ENCODE data around the gene COG6.

The COG6 gene

DNA sequence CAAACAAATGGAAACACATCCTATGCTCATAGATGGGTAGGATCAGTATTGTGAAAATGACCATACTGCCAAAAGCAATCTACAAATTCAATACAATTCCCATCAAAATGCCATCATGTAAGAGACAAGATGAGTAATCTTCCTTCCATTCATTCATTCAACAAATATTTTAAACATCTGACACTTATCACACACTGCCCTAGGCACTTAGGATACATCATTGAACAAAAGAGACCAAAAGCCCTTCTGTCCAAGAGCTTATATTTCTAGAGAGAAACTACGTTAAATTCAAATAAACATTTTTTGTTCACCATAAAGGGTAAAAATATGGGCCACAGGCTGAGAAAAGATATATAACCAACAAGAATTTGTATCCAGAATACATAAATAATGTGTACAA is 32.0 kb upstream of the COG6 start:
- no peak for DNase-seq (ENCODE audit: low read depth in 2 of 2)
- TF ChIP-seq, protein P1, sequence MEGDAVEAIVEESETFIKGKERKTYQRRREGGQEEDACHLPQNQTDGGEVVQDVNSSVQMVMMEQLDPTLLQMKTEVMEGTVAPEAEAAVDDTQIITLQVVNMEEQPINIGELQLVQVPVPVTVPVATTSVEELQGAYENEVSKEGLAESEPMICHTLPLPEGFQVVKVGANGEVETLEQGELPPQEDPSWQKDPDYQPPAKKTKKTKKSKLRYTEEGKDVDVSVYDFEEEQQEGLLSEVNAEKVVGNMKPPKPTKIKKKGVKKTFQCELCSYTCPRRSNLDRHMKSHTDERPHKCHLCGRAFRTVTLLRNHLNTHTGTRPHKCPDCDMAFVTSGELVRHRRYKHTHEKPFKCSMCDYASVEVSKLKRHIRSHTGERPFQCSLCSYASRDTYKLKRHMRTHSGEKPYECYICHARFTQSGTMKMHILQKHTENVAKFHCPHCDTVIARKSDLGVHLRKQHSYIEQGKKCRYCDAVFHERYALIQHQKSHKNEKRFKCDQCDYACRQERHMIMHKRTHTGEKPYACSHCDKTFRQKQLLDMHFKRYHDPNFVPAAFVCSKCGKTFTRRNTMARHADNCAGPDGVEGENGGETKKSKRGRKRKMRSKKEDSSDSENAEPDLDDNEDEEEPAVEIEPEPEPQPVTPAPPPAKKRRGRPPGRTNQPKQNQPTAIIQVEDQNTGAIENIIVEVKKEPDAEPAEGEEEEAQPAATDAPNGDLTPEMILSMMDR (IDR thresholded peaks at IDR 0.05; ENCODE audit: low read depth, low read length), result no peak
- H3K4me3 ChIP-seq (replicated peaks in 1 of 2; ENCODE audit: low read depth in 2 of 2, low read length in 2 of 2), result no peak overlapping the region

DNA sequence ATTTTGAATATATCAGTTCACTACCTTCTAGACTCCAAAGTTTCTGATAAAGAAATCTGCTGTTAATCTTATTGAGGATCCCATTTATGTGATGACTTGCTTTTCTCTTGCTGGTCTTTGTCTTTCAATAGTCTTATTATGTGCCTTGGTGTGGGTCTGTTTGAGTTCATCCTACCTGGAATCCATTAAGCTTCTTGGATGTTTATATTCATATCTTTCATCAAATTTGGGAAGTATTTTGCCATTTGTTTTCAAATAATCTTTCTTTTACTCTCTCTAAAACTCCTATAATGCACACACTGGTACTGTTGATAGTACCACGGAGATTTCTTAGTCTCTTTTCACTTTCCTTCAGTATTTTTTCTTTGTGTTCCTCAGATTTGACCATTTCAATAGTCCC is 24.2 kb upstream of the COG6 start:
- no peak for DNase-seq (ENCODE audit: low read depth in 2 of 2)
- TF ChIP-seq, protein P1 (IDR thresholded peaks at IDR 0.05; ENCODE audit: low read depth, low read length), result no peak
- no peak overlapping the region for H3K4me3 ChIP-seq (replicated peaks in 1 of 2; ENCODE audit: low read depth in 2 of 2, low read length in 2 of 2)

DNA sequence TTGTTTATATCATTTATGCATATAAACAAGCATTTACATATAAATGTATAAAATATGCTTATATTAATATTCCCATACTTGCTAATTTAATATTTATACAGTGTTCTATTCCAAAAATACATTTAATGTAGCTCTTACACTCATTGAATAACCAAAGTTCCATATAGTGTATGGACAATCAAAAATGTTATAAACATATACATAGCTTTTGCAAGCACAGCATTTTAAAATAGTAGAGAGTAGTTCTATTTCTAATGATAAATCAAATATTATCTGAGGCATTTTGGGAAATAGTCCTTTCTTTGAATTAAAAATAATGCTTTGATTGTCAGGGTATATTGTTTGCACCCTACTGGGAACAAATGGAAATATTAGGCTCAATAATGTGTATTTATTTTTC is 22.5 kb upstream of the COG6 start:
- no peak overlapping the region for H3K4me3 ChIP-seq (replicated peaks in 1 of 2; ENCODE audit: low read depth in 2 of 2, low read length in 2 of 2)
- no peak for DNase-seq (ENCODE audit: low read depth in 2 of 2)
- TF ChIP-seq, protein P1 (IDR thresholded peaks at IDR 0.05; ENCODE audit: low read depth, low read length), result no peak

DNA sequence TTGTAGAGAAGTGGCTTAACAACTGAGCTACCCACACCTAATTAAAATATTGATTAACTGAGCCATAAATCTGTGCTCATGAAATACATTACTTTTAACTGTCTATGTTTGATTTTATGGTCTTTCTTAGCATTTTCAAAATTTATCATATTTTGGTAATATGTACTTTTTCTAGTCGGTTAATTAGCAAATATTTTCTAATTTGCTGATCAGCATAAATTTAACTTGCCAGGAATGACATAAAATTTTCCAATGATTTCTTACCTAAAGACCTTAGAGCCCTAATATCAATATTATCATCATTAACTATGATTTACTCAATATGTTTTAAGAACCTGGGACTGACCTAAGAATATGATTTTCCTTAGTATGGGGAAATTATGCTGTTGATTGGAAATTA is 19.9 kb upstream of the COG6 start:
- H3K4me3 ChIP-seq (replicated peaks in 1 of 2; ENCODE audit: low read depth in 2 of 2, low read length in 2 of 2), result no peak overlapping the region
- no peak for DNase-seq (ENCODE audit: low read depth in 2 of 2)

DNA sequence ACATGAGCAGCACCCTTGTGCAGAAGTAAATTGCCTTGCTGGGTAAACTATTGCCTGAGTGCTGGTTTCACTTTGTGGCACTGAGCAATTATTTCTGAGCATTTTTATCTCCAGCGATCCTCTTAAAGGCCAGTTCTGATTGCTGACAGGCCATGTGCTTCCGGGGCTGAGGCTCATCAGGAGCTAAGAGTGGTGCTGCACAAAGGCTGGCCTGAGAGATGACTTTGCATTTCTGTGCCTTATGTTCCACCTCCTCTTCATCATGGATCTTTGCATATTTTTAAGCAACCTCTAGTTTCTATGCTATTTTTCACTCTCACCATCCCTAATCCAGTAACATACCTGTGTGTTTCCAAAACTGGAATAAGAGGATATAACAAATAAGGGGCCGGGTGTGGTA is 17.6 kb upstream of the COG6 start:
- TF ChIP-seq, protein P1 (IDR thresholded peaks at IDR 0.05; ENCODE audit: low read depth, low read length), result no peak
- no peak for DNase-seq (ENCODE audit: low read depth in 2 of 2)
- no peak overlapping the region for H3K4me3 ChIP-seq (replicated peaks in 1 of 2; ENCODE audit: low read depth in 2 of 2, low read length in 2 of 2)

More for the DNA sequence above, 19.9 kb upstream of the COG6 start:
- TF ChIP-seq, protein P1 (IDR thresholded peaks at IDR 0.05; ENCODE audit: low read depth, low read length), result no peak

DNA sequence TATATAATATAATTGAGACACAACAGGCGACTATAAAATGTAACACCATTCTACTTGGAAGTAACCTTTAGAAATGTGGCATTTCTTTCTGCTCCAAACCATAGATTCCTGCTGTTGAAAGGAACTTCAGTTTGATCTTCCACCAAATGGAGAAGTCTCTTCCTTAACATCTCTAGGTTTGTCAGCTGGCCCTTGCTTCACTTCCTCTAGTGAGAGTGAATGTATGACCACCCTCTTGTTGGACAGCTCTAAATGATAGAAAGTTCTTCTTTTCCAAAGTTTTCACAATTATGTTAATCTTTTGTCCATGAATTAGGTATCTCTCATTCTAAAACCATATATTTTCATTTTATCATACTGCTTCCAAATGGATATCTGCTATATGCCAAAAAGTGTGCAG is 13.8 kb upstream of the COG6 start:
- TF ChIP-seq, protein P1 (IDR thresholded peaks at IDR 0.05; ENCODE audit: low read depth, low read length), result no peak
- DNase-seq (ENCODE audit: low read depth in 2 of 2), result no peak
- H3K4me3 ChIP-seq (replicated peaks in 1 of 2; ENCODE audit: low read depth in 2 of 2, low read length in 2 of 2), result no peak overlapping the region

DNA sequence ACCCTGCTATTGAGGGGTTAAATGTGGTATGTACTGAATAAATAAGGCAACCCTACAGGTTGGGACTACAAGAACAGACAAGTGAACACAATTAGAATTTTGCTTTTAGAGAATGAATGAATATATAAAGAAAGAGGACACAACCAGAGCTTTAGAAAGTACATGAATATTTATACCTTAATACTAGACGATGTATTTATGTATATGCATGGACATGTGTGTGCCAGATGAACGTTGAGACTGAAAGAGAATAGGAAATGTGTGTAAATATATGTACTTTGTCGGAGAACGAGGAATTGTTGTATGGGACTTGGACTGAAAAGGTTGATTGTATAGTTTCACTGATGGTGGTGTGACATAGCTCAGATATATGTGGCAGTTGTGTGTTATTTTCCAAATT is 9.3 kb upstream of the COG6 start:
- TF ChIP-seq, protein P1 (IDR thresholded peaks at IDR 0.05; ENCODE audit: low read depth, low read length), result no peak
- DNase-seq (ENCODE audit: low read depth in 2 of 2), result no peak

More for the DNA sequence above, 9.3 kb upstream of the COG6 start:
- H3K4me3 ChIP-seq (replicated peaks in 1 of 2; ENCODE audit: low read depth in 2 of 2, low read length in 2 of 2), result no peak overlapping the region
